Astrocyte of the cerebellum (primary cell): ENCODE data around the gene GPN3.

Experiments
- DNase-seq: peaks from one replicate; pipeline ENCODE4 v3.0.0-alpha.2; 2011; ENCODE audit warnings: low read depth
- H3K4me3 ChIP-seq: 2 replicates; pipeline ENCODE4 v1.5.1; 2011; ENCODE audit warnings: mild to moderate bottlenecking, low read depth, low read length, moderate library complexity
- in situ Hi-C: cut with HindIII; loops from 2 replicates; pipeline ENCODE4 v1.10.0; 2017; ENCODE audit warnings: low sequenced_read_pairs
- TF ChIP-seq, protein P1 (sequence below): IDR thresholded peaks from 2 replicates; pipeline ENCODE4 v1.5.1; 2012; ENCODE audit warnings: low read length, low read depth, moderate library complexity, mild to moderate bottlenecking; ENCODE audit errors: missing control alignments

Gene GPN3

DNA sequence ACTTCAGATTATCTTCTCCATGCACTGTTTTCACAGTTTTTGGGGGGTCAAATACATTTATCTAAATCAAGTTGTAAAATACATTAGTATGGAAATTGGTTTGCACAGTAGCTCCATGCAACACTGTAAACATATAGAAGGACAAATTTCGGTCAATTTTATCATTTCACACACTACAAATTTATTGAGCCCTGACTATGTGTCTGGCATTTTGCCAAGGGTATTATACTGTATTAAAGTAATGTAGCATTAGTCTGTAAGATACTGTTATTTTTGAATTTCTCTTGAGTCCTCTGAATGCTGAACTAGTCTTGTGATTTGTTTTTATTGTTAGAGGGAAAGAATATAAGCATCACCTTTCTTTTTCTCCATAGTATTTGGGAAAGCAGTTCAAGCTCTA is 35.4 kb upstream of the GPN3 start:
- H3K4me3 ChIP-seq = no peak overlapping the region
- TF ChIP-seq, protein P1, sequence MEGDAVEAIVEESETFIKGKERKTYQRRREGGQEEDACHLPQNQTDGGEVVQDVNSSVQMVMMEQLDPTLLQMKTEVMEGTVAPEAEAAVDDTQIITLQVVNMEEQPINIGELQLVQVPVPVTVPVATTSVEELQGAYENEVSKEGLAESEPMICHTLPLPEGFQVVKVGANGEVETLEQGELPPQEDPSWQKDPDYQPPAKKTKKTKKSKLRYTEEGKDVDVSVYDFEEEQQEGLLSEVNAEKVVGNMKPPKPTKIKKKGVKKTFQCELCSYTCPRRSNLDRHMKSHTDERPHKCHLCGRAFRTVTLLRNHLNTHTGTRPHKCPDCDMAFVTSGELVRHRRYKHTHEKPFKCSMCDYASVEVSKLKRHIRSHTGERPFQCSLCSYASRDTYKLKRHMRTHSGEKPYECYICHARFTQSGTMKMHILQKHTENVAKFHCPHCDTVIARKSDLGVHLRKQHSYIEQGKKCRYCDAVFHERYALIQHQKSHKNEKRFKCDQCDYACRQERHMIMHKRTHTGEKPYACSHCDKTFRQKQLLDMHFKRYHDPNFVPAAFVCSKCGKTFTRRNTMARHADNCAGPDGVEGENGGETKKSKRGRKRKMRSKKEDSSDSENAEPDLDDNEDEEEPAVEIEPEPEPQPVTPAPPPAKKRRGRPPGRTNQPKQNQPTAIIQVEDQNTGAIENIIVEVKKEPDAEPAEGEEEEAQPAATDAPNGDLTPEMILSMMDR = no peak
- no peak for DNase-seq
- in situ Hi-C loops = loop anchor here (5.0 kb wide), 1 partner anchor 34 kb away; no protein-coding TSS in a partner anchor

DNA sequence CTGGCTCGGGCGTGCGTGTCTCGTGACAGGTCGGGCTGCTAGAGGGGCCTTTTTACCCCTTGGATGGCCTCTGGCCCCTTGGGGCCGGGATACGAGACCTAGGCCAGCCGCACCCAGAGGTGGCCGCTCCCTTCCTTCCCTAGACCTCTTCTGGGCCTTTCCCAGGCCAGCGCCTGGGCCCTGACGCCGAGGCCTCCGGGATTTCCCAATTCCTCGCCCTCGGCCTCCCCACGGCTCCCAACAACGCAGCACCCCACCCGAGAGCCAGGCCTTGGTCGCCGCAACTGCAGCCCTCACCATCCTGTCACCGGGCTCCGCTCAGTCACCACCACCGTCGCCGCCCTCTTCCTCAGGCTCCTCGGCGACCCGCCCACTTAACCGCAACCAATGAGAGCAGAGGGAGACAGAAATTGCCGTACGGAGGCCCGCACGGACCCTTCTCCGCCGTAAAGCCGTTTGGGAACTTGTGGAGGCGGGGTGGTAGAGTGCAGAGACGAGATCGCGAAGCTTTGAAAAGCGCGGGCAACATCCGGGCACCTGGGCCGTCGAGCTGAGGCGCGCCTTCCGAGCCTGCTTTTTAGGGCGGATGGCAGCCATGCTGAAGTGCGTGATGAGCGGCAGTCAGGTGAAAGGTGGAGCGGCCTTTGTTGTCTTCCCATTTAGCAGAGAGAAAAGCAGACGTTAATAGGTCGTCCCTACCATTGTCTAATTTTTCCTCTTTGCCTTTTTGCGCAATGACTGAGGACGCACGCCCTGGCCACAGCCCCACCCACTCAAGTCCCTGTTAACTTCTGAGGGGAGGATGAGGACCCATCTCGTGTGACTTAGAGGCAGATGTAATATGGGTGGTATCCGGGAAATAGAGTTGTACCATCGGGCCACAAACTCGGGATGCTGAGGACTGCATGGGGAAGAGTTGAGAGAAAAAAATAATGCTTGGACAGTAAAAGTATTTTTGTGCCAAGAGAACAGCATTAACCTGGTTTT is 34.0 kb upstream of the GPN3 start, which contains the start of the genes RAD9B and VPS29:
TSS of gene RAD9B (plus strand) at position 580 of the 987 bp plus-strand sequence. CDS start at position 587, 7 bp downstream.
TSS of gene VPS29 (minus strand) at position 360 of the 987 bp plus-strand sequence. CDS start at position 300, 60 bp downstream.
- in situ Hi-C loops = loop anchor here (5.0 kb wide), 1 partner anchor 35 kb away; no protein-coding TSS in a partner anchor
- DNase-seq = peak; percentile 92
- H3K4me3 ChIP-seq = peak within 1 kb of the TSS; percentile 87
- TF ChIP-seq, protein P1 = no peak

GRCh38 chr12:110501399-110501751 is 33.3 kb upstream of the GPN3 start:
- TF ChIP-seq, protein P1 = no peak
- peak; percentile 23 for DNase-seq
- in situ Hi-C loops = loop anchor here (5.0 kb wide), 1 partner anchor 36 kb away; no protein-coding TSS in a partner anchor
- peak overlapping the region; percentile 87 for H3K4me3 ChIP-seq

- no peak for DNase-seq
- no peak overlapping the region for H3K4me3 ChIP-seq
- TF ChIP-seq, protein P1 = no peak
- in situ Hi-C loops = no loop called here
These were observed 31.1 kb upstream of the GPN3 start for GRCh38 chr12:110498984-110499706.

DNA sequence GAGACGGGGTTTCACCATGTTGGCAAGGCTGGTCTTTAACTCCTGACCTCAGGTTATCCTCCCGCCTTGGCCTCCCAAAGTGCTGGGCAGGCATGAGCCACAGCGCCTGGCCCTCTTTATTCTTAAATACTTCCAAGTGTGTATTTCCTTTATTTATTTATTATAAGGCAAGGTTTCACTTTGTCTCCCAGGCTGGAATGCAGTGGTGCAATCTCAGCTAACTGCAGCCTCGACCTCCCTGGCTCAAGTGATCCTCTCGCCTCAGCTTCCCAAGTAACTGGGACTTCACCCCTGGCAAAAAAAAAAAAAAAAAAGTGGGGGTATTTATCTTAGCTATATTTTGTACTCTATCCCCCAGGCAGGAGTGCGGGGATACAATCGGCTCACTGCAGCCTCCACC is 7.4 kb upstream of the GPN3 start:
- no peak overlapping the region for H3K4me3 ChIP-seq
- no peak for DNase-seq
- in situ Hi-C loops = no loop called here
- TF ChIP-seq, protein P1 = no peak

DNA sequence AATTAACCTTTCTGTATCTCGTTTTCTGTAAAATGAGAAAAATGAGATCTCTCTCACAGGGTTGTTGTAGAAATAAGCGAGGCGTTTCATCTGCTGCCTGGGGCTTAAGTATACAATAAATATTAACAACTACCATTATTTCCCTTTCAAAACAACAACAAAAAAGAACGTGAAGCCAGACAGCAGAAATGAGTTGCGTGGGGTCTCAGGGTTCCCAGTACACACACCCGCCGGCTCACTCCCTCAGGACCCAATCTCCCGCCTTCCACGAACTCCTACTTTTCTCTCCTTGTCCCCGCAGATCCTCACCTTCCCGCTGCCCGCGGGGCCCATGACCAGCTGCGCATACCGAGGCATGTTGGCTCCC is 227 bp downstream of the GPN3 start:
- peak overlapping the region; percentile 74 for H3K4me3 ChIP-seq
- TF ChIP-seq, protein P1 = no peak
- in situ Hi-C loops = no loop called here
- no peak for DNase-seq
